ENCODE results near the gene GRK5. TPM values are rescaled to one million over a fixed set of nuclear protein-coding genes. Genes with fewer than 3 reads are reported as not detected.
"Not testable (repeated sequence)": the region's sequence is repeated elsewhere in the genome, so short reads cannot be mapped to it uniquely, and the experiment has no call there.

The GRK5 gene
- total RNA-seq, 1 experiment from 2014 or later, result 0.82 TPM

DNA sequence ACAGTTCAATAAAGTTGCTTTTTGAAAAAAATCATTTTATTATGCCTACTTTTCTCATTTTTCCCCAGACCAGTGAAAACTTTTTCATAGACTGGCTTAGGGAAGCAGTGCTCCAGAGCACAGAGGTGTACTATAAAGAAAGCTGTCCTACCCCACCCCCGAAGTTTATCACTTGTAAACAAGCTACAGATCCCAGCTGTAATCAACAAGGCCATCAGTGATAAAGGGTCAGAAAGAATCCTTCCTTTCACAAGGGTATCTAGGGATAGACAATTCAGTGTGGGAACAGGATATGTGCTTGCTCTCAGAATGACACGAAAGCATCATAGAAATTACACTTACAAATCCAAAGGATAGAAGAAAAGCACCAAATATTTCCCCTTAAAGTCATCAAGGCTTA lies 33.3 kb upstream of the GRK5 start:
- DNase-seq (ENCODE audit: unreplicated experiment), result no peak
- no TSS peak for BruUV-seq (replicated peaks)
- Mint-ChIP-seq H3K9me3 (ENCODE audit: unreplicated experiment) (no peaks in the 10 kb centered on the region), H3K4me3 (ENCODE audit: unreplicated experiment) (no peak overlapping the region), H3K27me3 (ENCODE audit: insufficient read depth, unreplicated experiment) (no peaks in the 10 kb centered on the region), H3K27ac (ENCODE audit: low read depth, unreplicated experiment) (no peak overlapping the region), H3K4me1 (ENCODE audit: insufficient read depth, unreplicated experiment) (peaks cover 11% of the 10 kb centered on the region), H3K36me3 (ENCODE audit: insufficient read depth, unreplicated experiment) (peaks cover 58% of the 10 kb centered on the region)
- intact Hi-C loops (cut with micrococcal nuclease), result no loop called here
- CTCF ChIA-PET, result no interaction called here
- POLR2A ChIA-PET, result interaction anchor here (1.6 kb wide), 1 partner anchor 9 kb away, joined by 3 read pairs; the partner anchor contains the start of gene SFXN4
- TF ChIP-seq, protein P1, sequence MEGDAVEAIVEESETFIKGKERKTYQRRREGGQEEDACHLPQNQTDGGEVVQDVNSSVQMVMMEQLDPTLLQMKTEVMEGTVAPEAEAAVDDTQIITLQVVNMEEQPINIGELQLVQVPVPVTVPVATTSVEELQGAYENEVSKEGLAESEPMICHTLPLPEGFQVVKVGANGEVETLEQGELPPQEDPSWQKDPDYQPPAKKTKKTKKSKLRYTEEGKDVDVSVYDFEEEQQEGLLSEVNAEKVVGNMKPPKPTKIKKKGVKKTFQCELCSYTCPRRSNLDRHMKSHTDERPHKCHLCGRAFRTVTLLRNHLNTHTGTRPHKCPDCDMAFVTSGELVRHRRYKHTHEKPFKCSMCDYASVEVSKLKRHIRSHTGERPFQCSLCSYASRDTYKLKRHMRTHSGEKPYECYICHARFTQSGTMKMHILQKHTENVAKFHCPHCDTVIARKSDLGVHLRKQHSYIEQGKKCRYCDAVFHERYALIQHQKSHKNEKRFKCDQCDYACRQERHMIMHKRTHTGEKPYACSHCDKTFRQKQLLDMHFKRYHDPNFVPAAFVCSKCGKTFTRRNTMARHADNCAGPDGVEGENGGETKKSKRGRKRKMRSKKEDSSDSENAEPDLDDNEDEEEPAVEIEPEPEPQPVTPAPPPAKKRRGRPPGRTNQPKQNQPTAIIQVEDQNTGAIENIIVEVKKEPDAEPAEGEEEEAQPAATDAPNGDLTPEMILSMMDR (IDR thresholded peaks at IDR 0.05; ENCODE audit: unreplicated experiment), result no peak

DNA sequence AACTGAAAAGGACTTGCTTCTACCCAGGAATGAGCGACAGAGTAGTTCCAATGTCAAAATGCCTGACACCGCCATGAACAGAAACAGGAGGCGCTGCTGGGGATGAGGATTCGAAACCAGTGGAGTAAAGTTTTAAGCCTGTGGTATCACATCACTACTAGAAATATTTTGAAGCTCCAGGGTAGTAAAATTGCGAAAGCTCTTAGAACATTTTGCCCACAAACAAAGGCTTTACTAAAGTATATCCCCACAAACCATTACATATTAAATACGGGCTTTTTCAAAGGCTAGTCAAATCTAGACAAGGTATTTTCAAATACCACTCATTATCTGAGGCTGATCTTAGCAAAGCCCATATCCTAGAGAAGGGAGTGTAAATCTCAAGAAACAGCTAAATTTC lies 31.2 kb upstream of the GRK5 start:
- Mint-ChIP-seq H3K36me3 (ENCODE audit: insufficient read depth, unreplicated experiment) (peaks cover 38% of the 10 kb centered on the region), H3K27ac (ENCODE audit: low read depth, unreplicated experiment) (peak overlapping the region; percentile 82), H3K4me3 (ENCODE audit: unreplicated experiment) (peak overlapping the region; percentile 85), H3K27me3 (ENCODE audit: insufficient read depth, unreplicated experiment) (no peaks in the 10 kb centered on the region), H3K4me1 (ENCODE audit: insufficient read depth, unreplicated experiment) (peaks cover 11% of the 10 kb centered on the region), H3K9me3 (ENCODE audit: unreplicated experiment) (no peaks in the 10 kb centered on the region)
- DNase-seq (ENCODE audit: unreplicated experiment), result no peak
- intact Hi-C loops (cut with micrococcal nuclease), result no loop called here
- TF ChIP-seq, protein P1 (IDR thresholded peaks at IDR 0.05; ENCODE audit: unreplicated experiment), result no peak
- no TSS peak for BruUV-seq (replicated peaks)
- ChIA-PET POLR2A (interaction anchor here (1.2 to 1.6 kb wide), 3 partner anchors 11 to 504 kb away, joined by 3 to 8 read pairs (median 8); partner anchors contain the start of gene SFXN4), CTCF (interaction anchor here (0.8 to 1.5 kb wide), 2 partner anchors 23 to 30 kb away, joined by 3 to 4 read pairs; no protein-coding TSS in a partner anchor)

DNA sequence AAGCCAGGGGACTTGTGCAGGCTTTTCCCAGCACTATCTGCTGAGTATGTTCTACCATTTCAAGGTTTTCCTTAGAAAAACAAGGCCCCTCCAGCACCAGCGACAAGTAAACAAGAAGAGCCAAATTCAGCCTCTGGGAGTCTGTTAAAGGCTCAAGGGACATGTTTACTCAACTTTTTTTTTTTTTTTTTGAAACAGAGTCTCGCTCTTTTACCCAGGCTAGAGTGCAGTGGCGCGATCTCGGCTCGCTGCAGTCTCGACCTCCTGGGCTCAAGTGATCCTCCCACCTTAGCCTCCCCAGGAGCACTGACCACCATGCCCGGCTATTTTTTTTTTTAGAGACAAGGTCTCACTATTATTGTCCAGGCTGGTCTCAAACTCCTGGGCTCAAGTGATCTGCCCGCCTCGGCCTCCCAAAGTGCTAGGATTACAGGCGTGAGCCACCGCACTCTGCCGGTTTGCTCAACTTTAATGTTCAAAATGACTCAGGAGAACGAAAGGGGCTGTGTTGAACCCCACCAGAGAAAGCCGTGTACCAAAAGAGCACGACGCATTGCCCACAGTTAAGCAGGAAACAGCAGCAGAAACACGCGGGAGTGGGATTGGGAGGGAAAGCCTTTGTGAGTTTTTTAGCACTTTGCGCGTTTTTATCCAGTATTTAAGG lies 29.5 kb upstream of the GRK5 start:
- POLR2A ChIA-PET, result no interaction called here
- Mint-ChIP-seq H3K27me3 (ENCODE audit: insufficient read depth, unreplicated experiment) (no peaks in the 10 kb centered on the region), H3K36me3 (ENCODE audit: insufficient read depth, unreplicated experiment) (peaks cover 21% of the 10 kb centered on the region), H3K4me1 (ENCODE audit: insufficient read depth, unreplicated experiment) (peaks cover 11% of the 10 kb centered on the region), H3K9me3 (ENCODE audit: unreplicated experiment) (no peaks in the 10 kb centered on the region), H3K27ac (ENCODE audit: low read depth, unreplicated experiment) (peak overlapping the region; percentile 89), H3K4me3 (ENCODE audit: unreplicated experiment) (peak overlapping the region; percentile 85)
- DNase-seq (ENCODE audit: unreplicated experiment), result no peak
- TF ChIP-seq, protein P1 (IDR thresholded peaks at IDR 0.05; ENCODE audit: unreplicated experiment), result no peak
- no TSS peak for BruUV-seq (replicated peaks)
- CTCF ChIA-PET, result no interaction called here
- intact Hi-C loops (cut with micrococcal nuclease), result no loop called here

DNA sequence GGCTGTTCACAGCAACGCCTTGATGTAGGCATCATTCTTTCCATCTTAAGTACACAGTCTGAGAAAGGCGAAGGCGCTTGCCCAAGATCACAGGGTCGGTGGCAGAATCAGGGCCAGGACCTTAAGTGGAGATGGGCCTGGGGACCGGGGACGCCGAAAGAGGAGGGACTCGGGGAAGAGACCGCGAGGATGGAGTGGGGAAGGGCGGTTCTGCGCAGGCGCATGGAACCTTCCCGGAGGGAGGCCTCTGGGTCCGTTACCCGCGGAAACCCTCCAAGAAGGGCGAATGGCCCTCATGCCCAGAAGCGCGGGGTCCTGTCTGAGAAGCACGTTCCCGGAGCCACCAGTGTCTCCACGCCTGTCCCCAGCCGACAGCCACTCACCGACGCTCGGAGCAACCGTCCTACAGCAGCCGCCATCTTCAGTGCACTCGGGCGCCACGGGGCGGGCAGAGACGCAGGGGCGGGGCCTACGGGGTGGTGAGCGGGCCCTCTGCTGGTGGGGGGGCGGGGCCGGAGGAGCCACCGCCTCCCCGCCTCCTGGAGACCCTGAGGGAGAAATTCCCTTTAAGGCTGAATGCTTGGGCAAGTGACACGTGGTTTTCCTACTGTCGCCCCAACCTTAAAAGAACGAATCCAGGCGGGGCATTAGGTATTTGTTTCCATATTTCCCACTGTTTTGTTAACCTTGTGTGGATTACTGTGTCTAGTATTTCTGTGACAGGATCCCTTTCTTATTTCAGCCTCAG lies 28.8 kb upstream of the GRK5 start, which contains the start of gene PRDX3:
Gene PRDX3, minus strand, starts transcription at position 441 of the 748 bp plus-strand sequence. Its CDS starts 22 bp downstream, at position 419.
- peak within 1 kb of the TSS; percentile 89 for H3K27ac Mint-ChIP-seq (ENCODE audit: low read depth, unreplicated experiment)
- H3K27me3 Mint-ChIP-seq (ENCODE audit: insufficient read depth, unreplicated experiment), result no peaks in the 10 kb centered on the region
- H3K4me1 Mint-ChIP-seq (ENCODE audit: insufficient read depth, unreplicated experiment), result peaks cover 11% of the 10 kb centered on the region
- CTCF ChIA-PET, result interaction anchor here (0.7 kb wide), 1 partner anchor 1452 kb away, joined by 3 read pairs; no protein-coding TSS in a partner anchor
- TF ChIP-seq, protein P1 (IDR thresholded peaks at IDR 0.05; ENCODE audit: unreplicated experiment), result peak; percentile 10
- H3K36me3 Mint-ChIP-seq (ENCODE audit: insufficient read depth, unreplicated experiment), result peaks cover 15% of the 10 kb centered on the region
- intact Hi-C loops (cut with micrococcal nuclease), result no loop called here
- H3K4me3 Mint-ChIP-seq (ENCODE audit: unreplicated experiment), result peak within 1 kb of the TSS; percentile 85
- POLR2A ChIA-PET, result interaction anchor here (0.6 to 1.4 kb wide), 9 partner anchors 9 to 99 kb away, joined by 3 to 6 read pairs (median 4); partner anchors contain the start of gene GRK5
- DNase-seq (ENCODE audit: unreplicated experiment), result peak; percentile 88
- TSS peak; percentile 79 for BruUV-seq (replicated peaks)
- no peaks in the 10 kb centered on the region for H3K9me3 Mint-ChIP-seq (ENCODE audit: unreplicated experiment)

DNA sequence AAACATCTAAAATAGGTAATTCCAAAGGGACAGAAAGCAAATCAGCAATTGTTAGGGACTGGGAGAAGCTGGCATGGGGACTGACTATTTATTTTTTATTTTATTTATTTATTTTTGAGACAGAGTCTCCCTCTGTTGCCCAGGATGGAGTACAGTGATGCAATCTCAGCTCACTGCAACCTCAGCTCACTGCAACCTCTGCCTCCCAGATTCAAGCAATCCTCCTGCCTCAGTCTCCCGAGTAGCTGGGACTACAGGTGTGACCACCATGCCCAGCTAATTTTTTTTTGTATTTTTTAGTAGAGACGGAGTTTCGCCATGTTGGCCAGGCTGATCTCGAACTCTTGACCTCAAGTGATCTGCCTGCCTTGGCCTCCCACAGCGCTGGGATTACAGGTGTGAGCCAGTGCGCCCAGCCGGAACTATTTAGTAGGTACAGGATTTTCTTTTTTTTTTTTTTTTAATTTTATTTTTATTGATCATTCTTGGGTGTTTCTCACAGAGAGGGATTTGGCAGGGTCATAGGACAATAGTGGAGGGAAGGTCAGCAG lies 26.4 kb upstream of the GRK5 start:
- H3K9me3 Mint-ChIP-seq (ENCODE audit: unreplicated experiment); BruUV-seq (replicated peaks); H3K4me3 Mint-ChIP-seq (ENCODE audit: unreplicated experiment); H3K36me3 Mint-ChIP-seq (ENCODE audit: insufficient read depth, unreplicated experiment); H3K4me1 Mint-ChIP-seq (ENCODE audit: insufficient read depth, unreplicated experiment); H3K27ac Mint-ChIP-seq (ENCODE audit: low read depth, unreplicated experiment); DNase-seq (ENCODE audit: unreplicated experiment); intact Hi-C loops (cut with micrococcal nuclease); H3K27me3 Mint-ChIP-seq (ENCODE audit: insufficient read depth, unreplicated experiment): not testable (repeated sequence)
- CTCF ChIA-PET, result interaction anchor here (0.8 kb wide), 1 partner anchor 9 kb away, joined by 3 read pairs; no protein-coding TSS in a partner anchor
- POLR2A ChIA-PET, result interaction anchor here (0.7 to 1.5 kb wide), 3 partner anchors 9 to 405 kb away, joined by 3 to 13 read pairs (median 5); no protein-coding TSS in a partner anchor
